ENCODE results near the gene FDXR.
A peak's percentile ranks its signal among the peaks of the same experiment; 100 is the strongest.

The FDXR gene

GRCh38 chr17:74898376-74898946 is 25.7 kb upstream of the FDXR start:
- DNase-seq (ENCODE audit: low spot score), result no peak

GRCh38 chr17:74893936-74894671 is 21.3 kb upstream of the FDXR start:
- no peak for DNase-seq (ENCODE audit: low spot score)

- no peak for DNase-seq (ENCODE audit: low spot score)
Measured at GRCh38 chr17:74892974-74893911, 20.4 kb upstream of the FDXR start, which contains the start of gene FADS6. Gene FADS6 (minus strand): TSS chr17:74893633. CDS start chr17:74893595, 38 bp downstream.

GRCh38 chr17:74892013-74892841 is 19.4 kb upstream of the FDXR start:
- no peak for DNase-seq (ENCODE audit: low spot score)

- DNase-seq (ENCODE audit: low spot score), result no peak
Measured at GRCh38 chr17:74890554-74890953, 17.8 kb upstream of the FDXR start.

- DNase-seq (ENCODE audit: low spot score), result no peak
Measured at GRCh38 chr17:74888469-74888868, 15.7 kb upstream of the FDXR start.

GRCh38 chr17:74883241-74883745 is 10.5 kb upstream of the FDXR start:
- DNase-seq (ENCODE audit: low spot score), result no peak

GRCh38 chr17:74882517-74883240 is 9.9 kb upstream of the FDXR start:
- DNase-seq (ENCODE audit: low spot score), result no peak

- no peak for DNase-seq (ENCODE audit: low spot score)
Measured at GRCh38 chr17:74881073-74881472, 8.3 kb upstream of the FDXR start.

- DNase-seq (ENCODE audit: low spot score), result no peak
Measured at GRCh38 chr17:74879308-74879707, 6.5 kb upstream of the FDXR start.

- no peak for DNase-seq (ENCODE audit: low spot score)
Measured at GRCh38 chr17:74878658-74879057, 5.9 kb upstream of the FDXR start.

- no peak for DNase-seq (ENCODE audit: low spot score)
Measured at GRCh38 chr17:74877592-74878548, 5.1 kb upstream of the FDXR start.

GRCh38 chr17:74875977-74876593 is 3.3 kb upstream of the FDXR start:
- DNase-seq (ENCODE audit: low spot score), result no peak

GRCh38 chr17:74875155-74875976 is 2.6 kb upstream of the FDXR start:
- DNase-seq (ENCODE audit: low spot score), result no peak

- DNase-seq (ENCODE audit: low spot score), result no peak
Measured at GRCh38 chr17:74874615-74875037, 1.8 kb upstream of the FDXR start.

- DNase-seq (ENCODE audit: low spot score), result no peak
Measured at GRCh38 chr17:74873874-74874614, 1.2 kb upstream of the FDXR start.

GRCh38 chr17:74873037-74873873 is 461 bp upstream of the FDXR start:
- DNase-seq (ENCODE audit: low spot score), result peak; percentile 100

All from AG08395 (cell line).